HG02885 (cell line): ENCODE measurements around the gene UTP20.

Experiments
- ATAC-seq: cut with Tn5 transposase; IDR thresholded peaks from one replicate; pipeline ENCODE4 v1.9.1; 2021; ENCODE audit warnings: mild to moderate bottlenecking; ENCODE audit not compliant: unreplicated experiment, poor library complexity

UTP20 gene

GRCh38 chr12:101424620-101425019 lies 144.7 kb downstream of the UTP20 start:
- no peak for ATAC-seq

- no peak for ATAC-seq
Measured at GRCh38 chr12:101430456-101430855, 150.6 kb downstream of the UTP20 start.

GRCh38 chr12:101436136-101436535 lies 156.2 kb downstream of the UTP20 start:
- ATAC-seq, result no peak
